Liver (tissue), 9 donors: ENCODE measurements around the gene LEMD1. TPM values are rescaled to one million over a fixed set of nuclear protein-coding genes. Genes with fewer than 3 reads are reported as not detected.

Source experiments
- DNase-seq: peaks from one replicate; pipeline ENCODE4 v3.0.0-alpha.2; 2017; ENCODE audit warnings: low spot score
- H3K27ac ChIP-seq, 2 donors: one replicate each; pipeline ENCODE4 v1.7.0; 2013; ENCODE audit warnings: inconsistent platforms in 2 of 2, low read length in 2 of 2, control low read depth in 1 of 2, low read depth in 1 of 2, mild to moderate bottlenecking in 1 of 2
- H3K27me3 ChIP-seq, 4 donors: one replicate each; pipeline versions ENCODE4 v1.6.1 to v1.7.0; 2013; ENCODE audit warnings: low read length in 3 of 4, inconsistent platforms in 1 of 4, mild to moderate bottlenecking in 1 of 4, moderate library complexity in 1 of 4; ENCODE audit not compliant: control insufficient read depth in 4 of 4, insufficient read depth in 4 of 4
- H3K36me3 ChIP-seq, 4 donors: one replicate each; pipeline versions ENCODE4 v1.6.1 to v1.7.0; 2013; ENCODE audit warnings: low read length in 3 of 4, mild to moderate bottlenecking in 3 of 4, low read depth in 1 of 4, moderate library complexity in 1 of 4; ENCODE audit not compliant: control insufficient read depth in 4 of 4, insufficient read depth in 3 of 4
- H3K4me1 ChIP-seq, 4 donors: one replicate each; pipeline versions ENCODE4 v1.6.1 to v1.7.0; 2013; ENCODE audit warnings: low read length in 3 of 4, mild to moderate bottlenecking in 3 of 4, moderate library complexity in 1 of 4; ENCODE audit not compliant: control insufficient read depth in 4 of 4, insufficient read depth in 4 of 4
- H3K4me3 ChIP-seq, 3 donors: one replicate each; pipeline versions ENCODE4 v1.6.1 to v1.7.0; 2013; ENCODE audit warnings: low read length in 3 of 3, control low read depth in 1 of 3, low read depth in 1 of 3, mild to moderate bottlenecking in 1 of 3
- H3K9ac ChIP-seq, 2 donors: one replicate each; pipeline ENCODE4 v1.7.0; 2013; ENCODE audit warnings: low read length in 2 of 2, mild to moderate bottlenecking in 2 of 2, moderate library complexity in 2 of 2, control low read depth in 1 of 2, low read depth in 1 of 2
- H3K9me3 ChIP-seq, 4 donors: one replicate each; pipeline versions ENCODE4 v1.6.1 to v1.7.0; 2013; ENCODE audit warnings: low read length in 3 of 4; ENCODE audit not compliant: control insufficient read depth in 4 of 4
- ATF3 ChIP-seq: IDR thresholded peaks from 2 replicates; pipeline ENCODE4 v1.6.1; 2016; ENCODE audit warnings: antibody characterized with exemption
- CTCF ChIP-seq: fragments of 150-350 bp; IDR thresholded peaks from 2 replicates; pipeline ENCODE4 v1.5.1; 2017; ENCODE audit warnings: improper control_type of control experiment, low read depth, low read length; ENCODE audit not compliant: missing input control
- EGR1 ChIP-seq, 2 donors: IDR thresholded peaks; 2 replicates each; pipeline ENCODE4 v1.6.1; 2016 to 2018; ENCODE audit warnings: antibody characterized with exemption in 2 of 2, low read depth in 2 of 2
- FOXA1 ChIP-seq: IDR thresholded peaks from 2 replicates; pipeline ENCODE4 v1.6.1; 2016; ENCODE audit warnings: antibody characterized with exemption
- FOXA2 ChIP-seq: IDR thresholded peaks from 2 replicates; pipeline ENCODE4 v1.6.1; 2016; ENCODE audit warnings: antibody characterized with exemption
- GABPA ChIP-seq, 2 donors: IDR thresholded peaks in 1 of 2; conservative IDR thresholded peaks in 1 of 2; 2 replicates each; pipeline ENCODE4 v1.6.1; 2016; ENCODE audit warnings: antibody characterized with exemption in 2 of 2, mild to moderate bottlenecking in 1 of 2, moderate library complexity in 1 of 2
- HNF4A ChIP-seq, 2 donors: conservative IDR thresholded peaks; 2 replicates each; pipeline ENCODE4 v1.6.1; 2016; ENCODE audit warnings: antibody characterized with exemption in 2 of 2, mild to moderate bottlenecking in 2 of 2
- HNF4G ChIP-seq: IDR thresholded peaks from 2 replicates; pipeline ENCODE4 v1.6.1; 2016; ENCODE audit warnings: antibody characterized with exemption
- JUND ChIP-seq, 2 donors: IDR thresholded peaks; 2 replicates each; pipeline ENCODE4 v1.6.1; 2016; ENCODE audit warnings: antibody characterized with exemption in 2 of 2
- MAX ChIP-seq: IDR thresholded peaks from 2 replicates; pipeline ENCODE4 v1.6.1; 2016; ENCODE audit warnings: antibody characterized with exemption
- NR2F2 ChIP-seq: IDR thresholded peaks from 2 replicates; pipeline ENCODE4 v1.6.1; 2016; ENCODE audit warnings: antibody characterized with exemption
- RAD21 ChIP-seq, 2 donors: IDR thresholded peaks; 2 replicates each; pipeline ENCODE4 v1.6.1; 2016; ENCODE audit warnings: antibody characterized with exemption in 2 of 2, mild to moderate bottlenecking in 2 of 2
- REST ChIP-seq: IDR thresholded peaks from 2 replicates; pipeline ENCODE4 v1.6.1; 2016; ENCODE audit warnings: antibody characterized with exemption, mild to moderate bottlenecking
- RXRA ChIP-seq, 2 donors: IDR thresholded peaks; 2 replicates each; pipeline ENCODE4 v1.6.1; 2017 to 2018; ENCODE audit warnings: antibody characterized with exemption in 2 of 2, mild to moderate bottlenecking in 1 of 2
- SP1 ChIP-seq: IDR thresholded peaks from 2 replicates; pipeline ENCODE4 v1.6.1; 2018; ENCODE audit warnings: antibody characterized with exemption, mild to moderate bottlenecking
- TAF1 ChIP-seq: conservative IDR thresholded peaks from 2 replicates; pipeline ENCODE4 v1.6.1; 2016; ENCODE audit warnings: antibody characterized with exemption, mild to moderate bottlenecking
- YY1 ChIP-seq: IDR thresholded peaks from 2 replicates; pipeline ENCODE4 v1.6.1; 2016; ENCODE audit warnings: antibody characterized with exemption, mild to moderate bottlenecking
- ZBTB33 ChIP-seq: IDR thresholded peaks from 2 replicates; pipeline ENCODE4 v1.6.1; 2016; ENCODE audit warnings: antibody characterized with exemption
- WGBS: extraction: QIAGEN DNeasy Blood & Tissue Kit; methylation state at CpG from one replicate; pipeline ENCODE4 v1.1.7; 2013; 5-methylcytosine and 5-hydroxymethylcytosine counted together
- polyA plus RNA-seq, 2 donors: library from polyadenylated mRNA; stranded (reverse) in 1 of 2; unstranded in 1 of 2; fragments of 200-250 nt in 1 of 2; fragments of >200 nt in 1 of 2; fragmentation: Nextera tagmentation in 1 of 2; extraction: Ambion mirVana in 1 of 2; gene quantifications; one replicate each; pipeline versions ENCODE4 v1.2.1 to v1.2.3, GENCODE V29; 2013 to 2015
- total RNA-seq, 2 donors: library from RNA; depleted of rRNA; stranded (reverse); fragments of >200 nt; gene quantifications; one replicate each; pipeline ENCODE4 v1.2.3, GENCODE V29; 2014
- donor health status: healthy.
- donor health status: healthy.
- donor health status: healthy.
- donor health status: healthy.
- donor health status: healthy.

The LEMD1 gene
- total and polyA plus RNA-seq, 4 donors: not detected

GRCh38 chr1:205340676-205341075 is 81.2 kb downstream of the LEMD1 start:
- TF ChIP-seq RXRA (IDR thresholded peaks at IDR 0.05) (no peak), RAD21 (IDR thresholded peaks at IDR 0.05) (no peak), HNF4A (conservative IDR thresholded peaks at IDR 0.05) (no peak), ATF3 (no peak), FOXA2 (no peak), GABPA (IDR thresholded peaks at IDR 0.05 in 1 of 2, conservative IDR thresholded peaks at IDR 0.05 in 1 of 2) (no peak), CTCF (no peak), JUND (IDR thresholded peaks at IDR 0.05) (no peak), FOXA1 (no peak)
- Histone ChIP-seq H3K27ac (no peak overlapping the region), H3K4me1 (peaks cover 3 to 10% (median 8%) of the 10 kb centered on the region in 4 donors), H3K9ac (no peak overlapping the region), H3K4me3 (no peak overlapping the region), H3K36me3 (no peaks in the 10 kb centered on the region), H3K27me3 (peaks cover 3 to 13% (median 5%) of the 10 kb centered on the region in 4 donors), H3K9me3 (no peaks in the 10 kb centered on the region)
- DNase-seq: no peak
- WGBS: 96% methylated on average over 1 of the region's 1 CpG

GRCh38 chr1:205339717-205340116 is 82.1 kb downstream of the LEMD1 start:
- 93% methylated on average over 4 of the region's 4 CpGs for WGBS
- Histone ChIP-seq H3K4me3 (no peak overlapping the region), H3K4me1 (peaks cover 3 to 10% (median 7%) of the 10 kb centered on the region in 4 donors), H3K36me3 (no peaks in the 10 kb centered on the region), H3K27ac (no peak overlapping the region), H3K9me3 (no peaks in the 10 kb centered on the region), H3K9ac (no peak overlapping the region), H3K27me3 (peaks cover 1 to 11% (median 5%) of the 10 kb centered on the region in 4 donors)
- TF ChIP-seq NR2F2: no peak
- no peak for TF ChIP-seq FOXA1
- no peak for TF ChIP-seq HNF4A (conservative IDR thresholded peaks at IDR 0.05)
- TF ChIP-seq REST: no peak
- no peak for TF ChIP-seq SP1
- no peak for TF ChIP-seq EGR1 (IDR thresholded peaks at IDR 0.05; ENCODE audit: low read depth in 2 of 2)
- TF ChIP-seq TAF1: no peak
- TF ChIP-seq GABPA (IDR thresholded peaks at IDR 0.05 in 1 of 2, conservative IDR thresholded peaks at IDR 0.05 in 1 of 2): no peak
- no peak for TF ChIP-seq FOXA2
- TF ChIP-seq YY1: no peak
- no peak for TF ChIP-seq MAX
- TF ChIP-seq CTCF: no peak
- no peak for TF ChIP-seq JUND (IDR thresholded peaks at IDR 0.05)
- TF ChIP-seq RXRA (IDR thresholded peaks at IDR 0.05): no peak
- TF ChIP-seq ATF3: no peak
- no peak for TF ChIP-seq RAD21 (IDR thresholded peaks at IDR 0.05)
- TF ChIP-seq HNF4G: no peak
- no peak for TF ChIP-seq ZBTB33
- DNase-seq: no peak
